H1 (cell line): ENCODE measurements around the gene AGPAT3. TPM values are rescaled to one million over a fixed set of nuclear protein-coding genes. Genes with fewer than 3 reads are reported as not detected.

Source experiments
- CTCF ChIA-PET: fragments of 300-600 bp; sonication (Branson Sonifier 250); formaldehyde crosslinking; loops from one replicate; lab custom pipeline; 2021; ENCODE audit not compliant: partially characterized antibody; lab: Charles Lee
- POLR2A ChIA-PET: fragments of 300-600 bp; sonication (Branson Sonifier 250); formaldehyde crosslinking; loops from one replicate; lab custom pipeline; 2021; ENCODE audit warnings: inconsistent platforms; ENCODE audit not compliant: partially characterized antibody; lab: Charles Lee
- DNase-seq, 2 experiments: peaks; one replicate each; pipeline versions ENCODE4 v3.0.0 to v3.0.0-alpha.2; 2010 to 2022; ENCODE audit warnings: low spot score in 2 of 2, low read depth in 1 of 2, mixed read lengths in 1 of 2
- FAIRE-seq: peaks from 2 replicates; lab custom pipeline; 2011; peaks lifted over from hg19 to GRCh38; lab: Jason Lieb, UNC
- H2AFZ ChIP-seq: 2 replicates; pipeline ENCODE4 v1.8.1; 2012; ENCODE audit warnings: low read length, inconsistent platforms
- H2AK5ac ChIP-seq: 2 replicates; pipeline ENCODE4 v1.6.1; 2013; ENCODE audit warnings: low read depth, low read length
- H2BK120ac ChIP-seq: replicated peaks from 2 replicates; pipeline ENCODE3; 2013; ENCODE audit warnings: low read depth, low read length, inconsistent platforms
- H2BK12ac ChIP-seq: 2 replicates; pipeline ENCODE4 v1.6.1; 2013; ENCODE audit warnings: low read depth, low read length
- H2BK15ac ChIP-seq: 2 replicates; pipeline ENCODE4 v1.6.1; 2013; ENCODE audit warnings: low read length
- H2BK20ac ChIP-seq: 2 replicates; pipeline ENCODE4 v1.6.1; 2013; ENCODE audit warnings: low read length
- H2BK5ac ChIP-seq: 2 replicates; pipeline ENCODE4 v1.6.1; 2013; ENCODE audit warnings: low read depth, low read length
- H3K14ac ChIP-seq: 2 replicates; pipeline ENCODE4 v1.6.1; 2013; ENCODE audit warnings: inconsistent platforms; ENCODE audit not compliant: insufficient read length
- H3K18ac ChIP-seq: 2 replicates; pipeline ENCODE4 v1.6.1; 2013; ENCODE audit warnings: low read length; ENCODE audit errors: extremely low read depth
- H3K23ac ChIP-seq: 2 replicates; pipeline ENCODE4 v1.6.1; 2013; ENCODE audit warnings: inconsistent platforms; ENCODE audit not compliant: insufficient read length
- H3K23me2 ChIP-seq: 2 replicates; pipeline ENCODE4 v1.6.1; 2013; ENCODE audit warnings: low read depth, low read length
- H3K27ac ChIP-seq: 2 replicates; pipeline ENCODE4 v1.6.1; 2011; ENCODE audit warnings: low read depth, low read length, inconsistent platforms
- H3K27me3 ChIP-seq, 4 experiments: replicated peaks in 1 of 4; 1 replicate in 1 of 4; 2 replicates in 3 of 4; pipeline versions ENCODE4 v1.6.1 to v1.8.1; 2011 to 2013; ENCODE audit warnings: low read length in 3 of 4, mild to moderate bottlenecking in 3 of 4, inconsistent platforms in 2 of 4, mixed read lengths in 2 of 4, moderate library complexity in 1 of 4; ENCODE audit not compliant: control insufficient read depth in 3 of 4, insufficient read depth in 3 of 4; ENCODE audit errors: extremely low read depth in 1 of 4
- H3K36me3 ChIP-seq, 4 experiments: 2 replicates each; pipeline versions ENCODE4 v1.6.1 to v1.8.1; 2011 to 2013; ENCODE audit warnings: mild to moderate bottlenecking in 4 of 4, low read length in 3 of 4, moderate library complexity in 2 of 4, control low read depth in 1 of 4, inconsistent platforms in 1 of 4; ENCODE audit not compliant: insufficient read depth in 4 of 4, control insufficient read depth in 2 of 4
- H3K4ac ChIP-seq: replicated peaks from 2 replicates; pipeline ENCODE3; 2013; ENCODE audit warnings: low read length, low read depth, mixed read lengths, inconsistent platforms; ENCODE audit not compliant: insufficient read length
- H3K4me1 ChIP-seq, 4 experiments: replicated peaks in 1 of 4; 1 replicate in 1 of 4; 2 replicates in 3 of 4; pipeline versions ENCODE4 v1.6.1 to v1.8.1; 2011 to 2013; ENCODE audit warnings: low read length in 3 of 4, inconsistent platforms in 2 of 4, mixed read lengths in 1 of 4; ENCODE audit not compliant: insufficient read depth in 4 of 4, control insufficient read depth in 3 of 4
- H3K4me2 ChIP-seq, 2 experiments: 2 replicates each; pipeline versions ENCODE4 v1.6.1 to v1.8.1; 2011 to 2013; ENCODE audit warnings: low read depth in 2 of 2, low read length in 2 of 2, control low read depth in 1 of 2, inconsistent platforms in 1 of 2, mild to moderate bottlenecking in 1 of 2; ENCODE audit not compliant: insufficient read depth in 1 of 2
- H3K4me3 ChIP-seq, 4 experiments: fragments of 200-600, 300-600 bp in 1 of 4; sonication (generic), shearing (Covaris generic), sonication (Bioruptor Twin) in 1 of 4; 2 replicates each; pipeline versions ENCODE4 v1.5.1 to v1.8.1; 2011 to 2016; ENCODE audit warnings: low read length in 4 of 4, low read depth in 3 of 4, control low read depth in 2 of 4, inconsistent platforms in 2 of 4, mild to moderate bottlenecking in 2 of 4, mixed read lengths in 1 of 4, moderate library complexity in 1 of 4; ENCODE audit not compliant: insufficient read depth in 2 of 4; ENCODE audit errors: extremely low read depth in 1 of 4
- H3K56ac ChIP-seq: replicated peaks from 2 replicates; pipeline ENCODE3; 2013; ENCODE audit warnings: low read depth, mild to moderate bottlenecking, mixed read lengths, low read length, inconsistent platforms; ENCODE audit not compliant: insufficient read length
- H3K79me1 ChIP-seq: 2 replicates; pipeline ENCODE4 v1.6.1; 2013; ENCODE audit warnings: low read depth, low read length, control low read depth
- H3K79me2 ChIP-seq, 2 experiments: 2 replicates each; pipeline versions ENCODE4 v1.6.1 to v1.8.1; 2012 to 2013; ENCODE audit warnings: low read length in 2 of 2, mild to moderate bottlenecking in 2 of 2, inconsistent platforms in 1 of 2; ENCODE audit not compliant: insufficient read depth in 2 of 2, control insufficient read depth in 1 of 2
- H3K9ac ChIP-seq, 4 experiments: replicated peaks in 1 of 4; 1 replicate in 1 of 4; 2 replicates in 3 of 4; pipeline versions ENCODE4 v1.6.1 to v1.8.1; 2011 to 2013; ENCODE audit warnings: low read depth in 3 of 4, low read length in 3 of 4, control low read depth in 2 of 4, mild to moderate bottlenecking in 2 of 4, moderate library complexity in 2 of 4, inconsistent platforms in 1 of 4; ENCODE audit errors: extremely low read depth in 1 of 4
- H3K9me3 ChIP-seq, 2 experiments: 2 replicates each; pipeline versions ENCODE4 v1.6.1 to v1.8.1; 2012 to 2013; ENCODE audit warnings: mild to moderate bottlenecking in 2 of 2, moderate library complexity in 2 of 2, control low read depth in 1 of 2, inconsistent platforms in 1 of 2, low read depth in 1 of 2, low read length in 1 of 2, mixed read lengths in 1 of 2; ENCODE audit not compliant: insufficient read depth in 2 of 2
- H4K20me1 ChIP-seq, 2 experiments: replicated peaks in 1 of 2; 2 replicates each; pipeline versions ENCODE3 to v1.8.1; 2011 to 2013; ENCODE audit warnings: inconsistent platforms in 2 of 2, low read length in 2 of 2, mild to moderate bottlenecking in 1 of 2; ENCODE audit not compliant: insufficient read depth in 2 of 2, control insufficient read depth in 1 of 2
- H4K5ac ChIP-seq: 2 replicates; pipeline ENCODE4 v1.6.1; 2013; ENCODE audit warnings: low read length, low read depth, mixed read lengths, inconsistent platforms; ENCODE audit not compliant: insufficient read length
- H4K8ac ChIP-seq: 2 replicates; pipeline ENCODE4 v1.8.0; 2013; ENCODE audit warnings: mild to moderate bottlenecking, moderate library complexity, low read length, inconsistent platforms; ENCODE audit not compliant: insufficient read depth; ENCODE audit errors: extremely low read depth
- H4K91ac ChIP-seq: replicated peaks from 2 replicates; pipeline ENCODE3; 2013; ENCODE audit warnings: low read length, mixed read lengths, inconsistent platforms; ENCODE audit not compliant: insufficient read length
- ASH2L ChIP-seq: fragments of 200-600, 300-600 bp; sonication (generic); IDR thresholded peaks from one replicate; pipeline ENCODE4 v1.7.1; 2017; ENCODE audit warnings: low read length
- CBX5 ChIP-seq: fragments of 300-800, 300-1000 bp; sonication (generic); IDR thresholded peaks from 2 replicates; pipeline ENCODE4 v1.7.1; 2016; ENCODE audit warnings: antibody characterized with exemption, low read length, low read depth
- EZH2 ChIP-seq: fragments of 200-600 bp; sonication (generic); IDR thresholded peaks from 2 replicates; pipeline ENCODE4 v1.7.1; 2012; ENCODE audit warnings: low read depth, mild to moderate bottlenecking, moderate library complexity, low read length, inconsistent platforms; ENCODE audit not compliant: severe bottlenecking
- GTF2F1 ChIP-seq: IDR thresholded peaks from 2 replicates; pipeline ENCODE4 v1.6.1; 2012; ENCODE audit warnings: low read depth, low read length, improper control_type of control experiment, borderline replicate concordance
- NRF1 ChIP-seq: IDR thresholded peaks from 2 replicates; pipeline ENCODE4 v1.6.1; 2011; ENCODE audit warnings: mild to moderate bottlenecking, low read depth, low read length, improper control_type of control experiment
- POU5F1 ChIP-seq: IDR thresholded peaks from 2 replicates; pipeline ENCODE4 v1.6.1; 2011; ENCODE audit warnings: low read depth, mild to moderate bottlenecking, low read length, moderate library complexity
- SP2 ChIP-seq: IDR thresholded peaks from 2 replicates; pipeline ENCODE4 v1.6.1; 2012; ENCODE audit warnings: mild to moderate bottlenecking, low read length, inconsistent platforms
- TAF7 ChIP-seq: optimal IDR thresholded peaks from 2 replicates; pipeline ENCODE3; 2011; ENCODE audit warnings: low read depth, mild to moderate bottlenecking, inconsistent platforms, low read length, moderate library complexity, borderline replicate concordance
- TEAD4 ChIP-seq: IDR thresholded peaks from 2 replicates; pipeline ENCODE4 v1.6.1; 2012; ENCODE audit warnings: low read depth, low read length, inconsistent platforms, mixed read lengths
- WGBS, 2 experiments: shearing (Covaris generic) in 1 of 2; methylation state at CpG; one replicate each; pipeline versions ENCODE4 v1.1.6 to v1.1.7; 2013 to 2015; ENCODE audit warnings: low lambda C conversion rate in 2 of 2, mixed read lengths in 2 of 2, inconsistent platforms in 1 of 2, low coverage in 1 of 2, missing lambda C conversion rate in 1 of 2; ENCODE audit not compliant: insufficient replicate concordance in 2 of 2, insufficient coverage in 1 of 2, insufficient read length in 1 of 2; ENCODE audit errors: extremely low coverage in 1 of 2, missing lambda C conversion rate in 1 of 2; 5-methylcytosine and 5-hydroxymethylcytosine counted together
- polyA plus RNA-seq, 7 experiments: library from polyadenylated mRNA; depleted of rRNA in 3 of 7; stranded (reverse) in 5 of 7; unstranded in 2 of 7; fragments of >200 nt in 5 of 7; fragments of 200-250 nt in 2 of 7; gene quantifications; 1 replicate in 5 of 7; 2 replicates in 1 of 7; 4 replicates in 1 of 7; pipeline versions ENCODE4 v1.2.1 to v1.2.3, GENCODE V29; 2011 to 2013; ENCODE audit warnings: missing spikeins in 2 of 7, mixed read lengths in 2 of 7
- total RNA-seq: library from RNA; stranded (reverse); fragmentation: NEBNext Ultra II Directional; extraction: Animal tissue kit (Norgen Biotek cat#: 25700); gene quantifications from 2 replicates; pipeline ENCODE4 v1.2.1, GENCODE V29; 2021
- TF ChIP-seq, protein P1 (sequence below): IDR thresholded peaks from 2 replicates; pipeline ENCODE4 v1.6.1; 2012; ENCODE audit warnings: inconsistent platforms

The AGPAT3 gene
- total and polyA plus RNA-seq, 2 of the 8 experiments (the other 6 are each of a cell fraction or from before 2014, with no cell fraction given), result 5.8 to 7.3 TPM

DNA sequence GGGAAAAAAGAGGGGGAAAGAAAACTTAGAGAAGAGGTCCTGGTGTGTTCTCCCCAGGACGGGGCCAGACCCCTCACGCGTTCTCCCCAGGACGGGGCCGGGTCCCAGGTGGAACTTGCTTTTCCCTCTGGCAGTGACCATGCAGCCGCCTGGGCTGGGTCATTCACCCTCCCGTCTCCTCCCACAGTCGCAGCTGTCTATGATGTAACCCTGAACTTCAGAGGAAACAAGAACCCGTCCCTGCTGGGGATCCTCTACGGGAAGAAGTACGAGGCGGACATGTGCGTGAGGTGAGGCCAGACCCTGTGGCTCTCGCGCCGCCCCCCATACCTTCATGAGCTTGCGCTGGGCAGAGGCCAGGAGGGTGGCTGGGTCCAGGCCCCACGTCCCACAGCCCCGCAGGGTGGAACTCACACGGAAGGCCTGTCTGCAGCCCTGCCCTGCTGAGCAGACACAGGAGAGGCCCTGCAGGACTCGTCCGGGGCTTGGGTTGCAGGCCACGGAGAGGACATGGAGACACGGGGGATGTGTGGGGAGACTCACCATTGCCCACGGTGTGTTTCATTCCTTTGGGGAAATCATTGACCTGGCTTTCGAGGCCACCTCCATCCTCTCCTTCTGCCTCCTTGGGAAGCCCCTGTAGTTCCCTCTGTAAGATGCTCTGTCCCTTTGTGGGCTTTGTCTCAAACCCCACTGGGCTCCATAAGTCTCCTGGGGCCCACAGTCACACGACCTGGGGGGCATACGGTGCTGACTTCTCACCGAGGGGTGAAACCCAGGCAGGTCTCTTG lies 106.4 kb downstream of the AGPAT3 start:
- Histone ChIP-seq H3K23me2 (peaks cover 7% of the 10 kb centered on the region; the same call in 1 of the 2 replicates), H4K20me1 (peaks cover 0 to 6% of the 10 kb centered on the region in 2 experiments), H3K79me2 (no peaks in the 10 kb centered on the region), H4K91ac (no peak overlapping the region), H3K4ac (no peak overlapping the region), H2AK5ac (no peak overlapping the region), H3K4me3 (no peak overlapping the region), H3K9ac (no peak overlapping the region), H2BK12ac (no peak overlapping the region), H2BK5ac (no peak overlapping the region), H2AFZ (no peak overlapping the region), H3K36me3 (no peaks in the 10 kb centered on the region), H4K5ac (no peak overlapping the region), H2BK15ac (no peak overlapping the region), H3K27ac (no peak overlapping the region), H3K18ac (no peak overlapping the region), H3K4me1 (no peaks in the 10 kb centered on the region; a peak in 1 of 7 replicates), H3K4me2 (no peak overlapping the region), H3K56ac (no peak overlapping the region), H3K27me3 (no peaks in the 10 kb centered on the region), H3K79me1 (no peaks in the 10 kb centered on the region), H3K9me3 (no peaks in the 10 kb centered on the region), H2BK120ac (no peak overlapping the region), H3K14ac (no peak overlapping the region), H3K23ac (no peak overlapping the region), H4K8ac (peak overlapping the region; percentile 57; the same call in 1 of the 2 replicates), H2BK20ac (no peak overlapping the region)
- no peak for DNase-seq
- CTCF ChIA-PET, result interaction anchor here (0.6 to 1.0 kb wide), 2 partner anchors 49 to 159 kb away, joined by 3 read pairs; no protein-coding TSS in a partner anchor
- POLR2A ChIA-PET, result no interaction called here
- no peak for FAIRE-seq
- 89% methylated on average over 24 of the region's 29 CpGs; no CpG with 5 or more reads in 1 of the 2 experiments for WGBS, 2 experiments
- TF ChIP-seq ASH2L, result no peak
- TF ChIP-seq NRF1, result no peak
- no peak for TF ChIP-seq CBX5
- TF ChIP-seq EZH2, result no peak
- TF ChIP-seq POU5F1, result no peak
- no peak for TF ChIP-seq GTF2F1
- TF ChIP-seq TAF7, result no peak
- TF ChIP-seq SP2, result no peak
- TF ChIP-seq, protein P1, sequence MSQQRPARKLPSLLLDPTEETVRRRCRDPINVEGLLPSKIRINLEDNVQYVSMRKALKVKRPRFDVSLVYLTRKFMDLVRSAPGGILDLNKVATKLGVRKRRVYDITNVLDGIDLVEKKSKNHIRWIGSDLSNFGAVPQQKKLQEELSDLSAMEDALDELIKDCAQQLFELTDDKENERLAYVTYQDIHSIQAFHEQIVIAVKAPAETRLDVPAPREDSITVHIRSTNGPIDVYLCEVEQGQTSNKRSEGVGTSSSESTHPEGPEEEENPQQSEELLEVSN, result no peak
- no peak for TF ChIP-seq TEAD4
